NB4 (cell line): Measurements from ENCODE around the gene NEK7.

Experiments
- DNase-seq: peaks from one replicate; pipeline ENCODE4 v3.0.0; 2010; ENCODE audit warnings: low read depth
- H3K4me3 ChIP-seq: one replicate; pipeline ENCODE4 v1.5.1; 2011; ENCODE audit warnings: mild to moderate bottlenecking, low read depth, low read length, moderate library complexity
- CTCF ChIP-seq: IDR thresholded peaks from one replicate; pipeline ENCODE4 v1.5.1; 2012; ENCODE audit warnings: low read depth, low read length
- MYC ChIP-seq: IDR thresholded peaks from 2 replicates; pipeline ENCODE4 v1.6.1; 2011; ENCODE audit warnings: low read depth, low read length
- POLR2A ChIP-seq: IDR thresholded peaks from 2 replicates; pipeline ENCODE4 v1.6.1; 2011; ENCODE audit warnings: mild to moderate bottlenecking; ENCODE audit not compliant: insufficient read length; ENCODE audit errors: extremely low read depth
- TF ChIP-seq, protein P1 (sequence below): IDR thresholded peaks from 2 replicates; pipeline ENCODE4 v1.6.1; 2011; ENCODE audit warnings: low read depth, low read length

NEK7 gene

GRCh38 chr1:198357937-198358336 is 201.1 kb downstream of the NEK7 start:
- H3K4me3 ChIP-seq: no peak overlapping the region
- DNase-seq: no peak
- no peak for TF ChIP-seq CTCF
- TF ChIP-seq POLR2A: no peak
- TF ChIP-seq, protein P1, sequence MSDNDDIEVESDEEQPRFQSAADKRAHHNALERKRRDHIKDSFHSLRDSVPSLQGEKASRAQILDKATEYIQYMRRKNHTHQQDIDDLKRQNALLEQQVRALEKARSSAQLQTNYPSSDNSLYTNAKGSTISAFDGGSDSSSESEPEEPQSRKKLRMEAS: no peak

- peak; percentile 39 for DNase-seq
- TF ChIP-seq CTCF (peak; percentile 5), MYC (no peak)
- no peak overlapping the region for H3K4me3 ChIP-seq
Measured at GRCh38 chr1:198359024-198359653, 202.3 kb downstream of the NEK7 start.

- no peak overlapping the region for H3K4me3 ChIP-seq
- no peak for TF ChIP-seq POLR2A
- TF ChIP-seq MYC: no peak
- TF ChIP-seq CTCF: no peak
- TF ChIP-seq, protein P1: no peak
- no peak for DNase-seq
Measured at GRCh38 chr1:198360208-198360729, 203.5 kb downstream of the NEK7 start.

- peak; percentile 4 for DNase-seq
- TF ChIP-seq, protein P1: no peak
- TF ChIP-seq MYC (no peak), POLR2A (no peak), CTCF (no peak)
Measured at GRCh38 chr1:198361237-198361767, 204.5 kb downstream of the NEK7 start.

GRCh38 chr1:198363625-198364151 is 206.9 kb downstream of the NEK7 start:
- TF ChIP-seq CTCF (no peak), POLR2A (no peak), MYC (no peak)
- TF ChIP-seq, protein P1: no peak
- DNase-seq: no peak

More at GRCh38 chr1:198361237-198361767, 204.5 kb downstream of the NEK7 start:
- no peak overlapping the region for H3K4me3 ChIP-seq

DNA sequence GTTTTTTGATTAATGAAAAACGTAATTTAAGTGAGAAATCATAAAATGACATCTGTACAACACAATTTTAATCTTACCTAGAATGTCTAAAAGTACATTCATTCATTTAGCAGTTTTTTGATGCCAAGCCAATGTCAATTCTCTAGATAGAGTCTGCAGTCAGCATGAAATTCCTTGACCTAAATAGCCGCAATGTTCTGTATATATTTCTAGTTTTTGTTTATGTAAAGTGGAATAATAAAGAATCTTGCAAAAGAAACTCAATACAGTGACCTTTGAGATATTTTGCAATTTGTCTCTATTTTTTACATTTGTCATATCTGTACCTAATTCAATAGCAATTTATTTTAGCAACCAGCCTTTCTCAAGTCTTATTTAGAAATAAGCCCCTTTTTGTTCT is 207.7 kb downstream of the NEK7 start:
- DNase-seq: no peak
- TF ChIP-seq POLR2A (no peak), MYC (no peak), CTCF (no peak)
- TF ChIP-seq, protein P1: no peak
- no peak overlapping the region for H3K4me3 ChIP-seq

More at GRCh38 chr1:198363625-198364151, 206.9 kb downstream of the NEK7 start:
- no peak overlapping the region for H3K4me3 ChIP-seq
